ENCODE results near the gene BCDIN3D.

DNA sequence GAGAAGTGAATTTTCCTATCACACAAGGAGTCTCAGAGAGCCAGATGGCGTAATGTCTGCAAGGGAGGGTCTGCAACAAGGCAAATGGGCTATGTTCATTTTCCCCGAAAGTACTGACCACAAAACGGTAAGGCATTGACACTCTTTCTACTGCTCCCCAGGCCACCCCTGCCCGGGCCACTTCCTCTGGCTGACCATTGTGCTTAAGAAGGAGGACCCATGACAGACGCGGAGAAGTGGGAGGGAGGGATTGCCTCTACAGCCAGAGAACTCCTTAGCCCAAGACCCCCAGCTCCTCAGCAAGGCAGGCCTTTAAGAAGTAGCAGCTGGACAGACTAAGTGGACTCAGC is 15.9 kb downstream of the BCDIN3D start:
- no peak for TF ChIP-seq HDGF (IDR thresholded peaks at IDR 0.05; ENCODE audit: borderline replicate concordance)
- TF ChIP-seq TARDBP (IDR thresholded peaks at IDR 0.05) = no peak
- no peak for TF ChIP-seq FOXA1 (IDR thresholded peaks at IDR 0.05)

Data from HEK293T (cell line).